Limb (tissue), 2 donors: ENCODE measurements around the gene PTPN21.

Source experiments
- DNase-seq, 2 donors: peaks; one replicate each; pipeline ENCODE4 v3.0.0-alpha.2; 2016; ENCODE audit errors: extremely low spot score in 2 of 2

PTPN21 gene

GRCh38 chr14:88470542-88471440 lies 84.0 kb downstream of the PTPN21 start:
- no peak for DNase-seq

GRCh38 chr14:88468406-88468805 lies 86.4 kb downstream of the PTPN21 start:
- no peak for DNase-seq

GRCh38 chr14:88463318-88463717 lies 91.5 kb downstream of the PTPN21 start:
- DNase-seq = no peak

GRCh38 chr14:88454886-88455285 lies 99.9 kb downstream of the PTPN21 start:
- DNase-seq = no peak

GRCh38 chr14:88452231-88452630 lies 102.6 kb downstream of the PTPN21 start:
- DNase-seq = no peak

GRCh38 chr14:88439088-88439487 lies 115.7 kb downstream of the PTPN21 start:
- DNase-seq = no peak

GRCh38 chr14:88437658-88438057 lies 117.1 kb downstream of the PTPN21 start:
- no peak for DNase-seq

- no peak for DNase-seq
Measured at GRCh38 chr14:88430976-88431375, 123.8 kb downstream of the PTPN21 start.

- DNase-seq = no peak
Measured at GRCh38 chr14:88426271-88426670, 128.5 kb downstream of the PTPN21 start.

GRCh38 chr14:88424573-88424972 lies 130.2 kb downstream of the PTPN21 start:
- no peak for DNase-seq

- no peak for DNase-seq
Measured at GRCh38 chr14:88422919-88423650, 131.7 kb downstream of the PTPN21 start.

GRCh38 chr14:88422047-88422446 lies 132.8 kb downstream of the PTPN21 start:
- DNase-seq = no peak

GRCh38 chr14:88421286-88421685 lies 133.5 kb downstream of the PTPN21 start:
- no peak for DNase-seq

- DNase-seq = no peak
Measured at GRCh38 chr14:88420187-88420586, 134.6 kb downstream of the PTPN21 start.

- no peak for DNase-seq
Measured at GRCh38 chr14:88417594-88417993, 137.2 kb downstream of the PTPN21 start.
